HL-60 (cell line): Measurements from ENCODE around the gene CPN1.
"Not testable (repeated sequence)": the region's sequence is repeated elsewhere in the genome, so short reads cannot be mapped to it uniquely, and the experiment has no call there.

ENCODE experiments used
- CTCF ChIP-seq: IDR thresholded peaks from one replicate; pipeline ENCODE4 v1.5.1; 2011; ENCODE audit warnings: low read length, control low read depth, inconsistent platforms; ENCODE audit not compliant: insufficient read depth
- GABPA ChIP-seq: IDR thresholded peaks from 2 replicates; pipeline ENCODE4 v1.6.1; 2012; ENCODE audit warnings: low read depth
- POLR2AphosphoS5 ChIP-seq: IDR thresholded peaks from 2 replicates; pipeline ENCODE4 v1.6.1; 2012; ENCODE audit warnings: low read depth
- REST ChIP-seq: IDR thresholded peaks from 2 replicates; pipeline ENCODE4 v1.6.1; 2012; ENCODE audit warnings: low read depth; ENCODE audit not compliant: insufficient replicate concordance

GRCh38 chr10:100125335-100125734, 43.7 kb upstream of the CPN1 start:
- not testable (repeated sequence) for TF ChIP-seq CTCF, POLR2AphosphoS5, REST, GABPA
